IMR-90 (cell line): ENCODE results near the gene PAPPA.

ENCODE experiments used
- BHLHE40 ChIP-seq: fragments of 150-350 bp; IDR thresholded peaks from 2 replicates; pipeline ENCODE4 v1.6.1; 2016; ENCODE audit warnings: mild to moderate bottlenecking, low read depth, low read length
- CEBPB ChIP-seq: IDR thresholded peaks from 2 replicates; pipeline ENCODE4 v1.6.1; 2012; ENCODE audit warnings: low read depth, low read length, improper control_type of control experiment
- CTCF ChIP-seq: conservative IDR thresholded peaks from 2 replicates; pipeline ENCODE4 v1.5.1; 2012; ENCODE audit warnings: mild to moderate bottlenecking, low read depth, low read length, improper control_type of control experiment
- FOS ChIP-seq: fragments of 150-350 bp; IDR thresholded peaks from 2 replicates; pipeline ENCODE4 v1.6.1; 2016; ENCODE audit warnings: low read depth, low read length
- MAFK ChIP-seq: IDR thresholded peaks from 2 replicates; pipeline ENCODE4 v1.6.1; 2012; ENCODE audit warnings: low read depth, low read length, improper control_type of control experiment
- MXI1 ChIP-seq: IDR thresholded peaks from 2 replicates; pipeline ENCODE4 v1.6.1; 2012; ENCODE audit warnings: low read depth, mild to moderate bottlenecking, low read length, moderate library complexity, borderline replicate concordance
- NFE2L2 ChIP-seq: fragments of 150-350 bp; IDR thresholded peaks from 2 replicates; pipeline ENCODE4 v1.6.1; 2016; ENCODE audit warnings: low read depth, mild to moderate bottlenecking, low read length
- POLR2A ChIP-seq: IDR thresholded peaks from 2 replicates; pipeline ENCODE4 v1.6.1; 2012; ENCODE audit warnings: mild to moderate bottlenecking, low read depth, low read length
- RAD21 ChIP-seq: IDR thresholded peaks from 2 replicates; pipeline ENCODE4 v1.6.1; 2012; ENCODE audit warnings: low read length, improper control_type of control experiment
- SMC3 ChIP-seq: fragments of 150-350 bp; IDR thresholded peaks from 2 replicates; pipeline ENCODE4 v1.6.1; 2016; ENCODE audit warnings: low read depth, mild to moderate bottlenecking, antibody characterized with exemption, low read length, moderate library complexity
- USF2 ChIP-seq: fragments of 150-350 bp; IDR thresholded peaks from 2 replicates; pipeline ENCODE4 v1.6.1; 2017; ENCODE audit warnings: mild to moderate bottlenecking, antibody characterized with exemption, low read length, low read depth

- TF ChIP-seq CTCF (no peak), POLR2A (no peak), RAD21 (no peak), MXI1 (no peak), FOS (no peak), SMC3 (no peak), MAFK (no peak), NFE2L2 (no peak), BHLHE40 (no peak), CEBPB (no peak), USF2 (no peak)
Observed at GRCh38 chr9:116361547-116361946, 208.0 kb downstream of the PAPPA start.
